ENCODE results near the gene SINHCAF. TPM values are rescaled to one million over a fixed set of nuclear protein-coding genes. Genes with fewer than 3 reads are reported as not detected.

The SINHCAF gene
- total and polyA plus RNA-seq, 9 of the 15 experiments (the other 6 are each of a cell fraction or from before 2014, with no cell fraction given) = 73.2 to 185 (median 110) TPM

- no TSS peak for BruUV-seq (replicated peaks)
- H3K9me1 ChIP-seq (ENCODE audit: control insufficient read depth, insufficient read depth, low read length) = peaks cover 8% of the 10 kb centered on the region
- no peak overlapping the region for H3K27ac ChIP-seq (ENCODE audit: extremely low read depth, low read depth, low read length)
- ATAC-seq = no peak
- H3K27me3 ChIP-seq (ENCODE audit: control insufficient read depth in 2 of 2, insufficient read depth in 2 of 2, low read length in 2 of 2) = no peaks in the 10 kb centered on the region
- ChIA-PET POLR2A (interaction anchor here (0.7 kb wide), 1 partner anchor 10 kb away, joined by 4 read pairs; no protein-coding TSS in a partner anchor), CTCF (ENCODE audit: low intra/inter-chr PET ratio) (no interaction called here)
- no peaks in the 10 kb centered on the region; the same call in 1 of the 2 replicates for H3K9me3 ChIP-seq (replicated peaks; ENCODE audit: control insufficient read depth, insufficient read depth, low read depth, low read length)
- no peak overlapping the region for H2AFZ ChIP-seq (ENCODE audit: low read depth, low read length)
- no peak overlapping the region for H3K4me3 ChIP-seq
- H4K20me1 ChIP-seq (replicated peaks; ENCODE audit: control insufficient read depth, insufficient read depth, low read length) = peaks cover 31% of the 10 kb centered on the region
- H3K9ac ChIP-seq (ENCODE audit: insufficient read depth in 1 of 2, low read depth in 2 of 2, low read length in 2 of 2) = no peak overlapping the region
- TF ChIP-seq MTA1 (IDR thresholded peaks at IDR 0.05; ENCODE audit: borderline replicate concordance) (no peak), RFX7 (CRISPR knock-in tag; IDR thresholded peaks at IDR 0.05) (no peak), MCM5 (IDR thresholded peaks at IDR 0.05; ENCODE audit: low read depth) (no peak), CBX1 (IDR thresholded peaks at IDR 0.05; ENCODE audit: low read depth) (no peak), ZNF780A (CRISPR knock-in tag; IDR thresholded peaks at IDR 0.05) (no peak), E2F6 (IDR thresholded peaks at IDR 0.05; ENCODE audit: borderline replicate concordance in 1 of 2, extremely low read depth in 1 of 2, insufficient read depth in 1 of 2, insufficient read length in 1 of 2, low read depth in 1 of 2, low read length in 1 of 2, poor library complexity in 1 of 2, severe bottlenecking in 1 of 2) (no peak), RAD21 (CRISPR knock-in tag; conservative IDR thresholded peaks at IDR 0.05 in 1 of 2, IDR thresholded peaks at IDR 0.05 in 1 of 2) (no peak), ZFP1 (CRISPR knock-in tag; IDR thresholded peaks at IDR 0.05) (no peak), SNRNP70 (optimal IDR thresholded peaks at IDR 0.05; ENCODE audit: low read depth, low read length) (no peak)
- H3K36me3 ChIP-seq (ENCODE audit: control insufficient read depth, insufficient read depth, low read length) = peaks cover 91% of the 10 kb centered on the region
- H3K4me1 ChIP-seq (replicated peaks in 1 of 2; ENCODE audit: control insufficient read depth in 2 of 2, insufficient read depth in 2 of 2, low read length in 2 of 2) = no peaks in the 10 kb centered on the region
- intact Hi-C loops (cut with micrococcal nuclease) (no loop called here), in situ Hi-C loops (cut with MboI) (no loop called here)
- no peak for DNase-seq (ENCODE audit: extremely low read depth in 1 of 4, low spot score in 3 of 4)
- no peak overlapping the region for H3K4me2 ChIP-seq (ENCODE audit: insufficient read depth, low read length)
- WGBS (ENCODE audit: insufficient coverage, low coverage, missing lambda C conversion rate) = 100% methylated on average over 1 of the region's 1 CpG
- H3K79me2 ChIP-seq (ENCODE audit: control insufficient read depth, insufficient read depth, low read length) = peaks cover 88% of the 10 kb centered on the region
- FAIRE-seq = no peak
These were observed 25.6 kb downstream of the SINHCAF start for GRCh38 chr12:31300341-31300740.

Measured in K562 (cell line).